Neural cell (in vitro differentiated cells): ENCODE results near the gene RAB3IL1.

Source experiments
- EP300 ChIP-seq: fragments of 450-650 bp; conservative IDR thresholded peaks from 2 replicates; pipeline ENCODE4 v1.6.1; 2014; ENCODE audit warnings: antibody characterized with exemption, mild to moderate bottlenecking, moderate library complexity; ENCODE audit not compliant: poor library complexity, severe bottlenecking
- EZH2 ChIP-seq: fragments of 200-600, 300-800 bp; shearing (Covaris generic), sonication (generic); IDR thresholded peaks from 2 replicates; pipeline ENCODE4 v1.6.1; 2014; ENCODE audit warnings: antibody characterized with exemption, low read length, borderline replicate concordance, mild to moderate bottlenecking; ENCODE audit not compliant: insufficient read depth, poor library complexity, severe bottlenecking
- MXI1 ChIP-seq: fragments of 450-650 bp; conservative IDR thresholded peaks from 2 replicates; pipeline ENCODE4 v1.6.1; 2014; ENCODE audit warnings: antibody characterized with exemption, mild to moderate bottlenecking; ENCODE audit not compliant: poor library complexity, severe bottlenecking
- POLR2AphosphoS5 ChIP-seq: IDR thresholded peaks from 2 replicates; pipeline ENCODE4 v1.6.1; 2012
- RAD21 ChIP-seq: fragments of 450-650 bp; conservative IDR thresholded peaks from 2 replicates; pipeline ENCODE4 v1.6.1; 2014; ENCODE audit warnings: antibody characterized with exemption, mild to moderate bottlenecking, moderate library complexity
- SMC3 ChIP-seq: fragments of 450-650 bp; conservative IDR thresholded peaks from 2 replicates; pipeline ENCODE4 v1.6.1; 2014; ENCODE audit warnings: antibody characterized with exemption, mild to moderate bottlenecking, moderate library complexity; ENCODE audit not compliant: poor library complexity
- TAF1 ChIP-seq: IDR thresholded peaks from 2 replicates; pipeline ENCODE4 v1.6.1; 2012; ENCODE audit warnings: low read depth
- TF ChIP-seq, protein P1 (sequence below): fragments of 450-650 bp; IDR thresholded peaks from 2 replicates; pipeline ENCODE4 v1.5.1; 2014; ENCODE audit warnings: antibody characterized with exemption, mild to moderate bottlenecking, moderate library complexity; ENCODE audit not compliant: poor library complexity, severe bottlenecking
- TF ChIP-seq, protein P2 (sequence below): IDR thresholded peaks from 2 replicates; pipeline ENCODE4 v1.6.1; 2012; ENCODE audit warnings: borderline replicate concordance

DNA sequence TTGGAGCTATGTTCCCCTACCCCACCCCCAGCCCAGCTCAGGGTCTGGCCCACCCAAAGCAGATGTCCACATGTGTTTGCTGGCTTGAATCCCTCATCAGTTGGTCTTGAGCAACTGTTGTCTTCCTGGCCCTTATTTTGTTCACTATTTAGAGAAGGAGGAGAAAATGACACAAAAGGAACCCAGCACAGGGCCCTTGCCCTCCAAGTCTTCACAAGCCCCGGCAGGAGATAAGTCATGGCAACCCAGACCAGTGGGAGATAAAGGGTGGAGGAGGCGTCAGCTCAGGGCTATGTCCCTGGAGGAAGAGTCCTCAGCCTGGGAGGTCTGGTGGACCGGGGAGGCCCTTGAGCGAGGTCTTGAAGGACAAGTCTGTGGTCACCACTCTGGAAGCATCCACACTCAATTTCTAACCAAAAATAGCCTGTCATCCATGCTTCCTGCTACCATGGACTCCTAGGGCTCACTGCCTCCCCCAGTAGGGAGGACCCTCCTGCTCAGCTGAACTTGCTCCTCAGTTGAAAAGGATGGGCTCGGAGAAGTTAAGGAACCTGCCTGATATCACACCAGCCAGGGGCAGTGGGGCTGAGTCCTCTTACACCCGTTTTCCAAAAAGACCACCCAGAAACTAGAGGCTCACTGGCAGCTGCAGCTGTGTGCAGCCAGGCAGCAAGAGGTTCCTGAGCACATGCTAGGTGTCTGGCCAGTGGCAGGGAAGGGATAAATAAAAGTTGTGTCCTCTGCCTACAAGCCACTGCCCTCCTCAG is 1.8 kb upstream of the RAB3IL1 start:
- no peak for TF ChIP-seq MXI1
- TF ChIP-seq, protein P1, sequence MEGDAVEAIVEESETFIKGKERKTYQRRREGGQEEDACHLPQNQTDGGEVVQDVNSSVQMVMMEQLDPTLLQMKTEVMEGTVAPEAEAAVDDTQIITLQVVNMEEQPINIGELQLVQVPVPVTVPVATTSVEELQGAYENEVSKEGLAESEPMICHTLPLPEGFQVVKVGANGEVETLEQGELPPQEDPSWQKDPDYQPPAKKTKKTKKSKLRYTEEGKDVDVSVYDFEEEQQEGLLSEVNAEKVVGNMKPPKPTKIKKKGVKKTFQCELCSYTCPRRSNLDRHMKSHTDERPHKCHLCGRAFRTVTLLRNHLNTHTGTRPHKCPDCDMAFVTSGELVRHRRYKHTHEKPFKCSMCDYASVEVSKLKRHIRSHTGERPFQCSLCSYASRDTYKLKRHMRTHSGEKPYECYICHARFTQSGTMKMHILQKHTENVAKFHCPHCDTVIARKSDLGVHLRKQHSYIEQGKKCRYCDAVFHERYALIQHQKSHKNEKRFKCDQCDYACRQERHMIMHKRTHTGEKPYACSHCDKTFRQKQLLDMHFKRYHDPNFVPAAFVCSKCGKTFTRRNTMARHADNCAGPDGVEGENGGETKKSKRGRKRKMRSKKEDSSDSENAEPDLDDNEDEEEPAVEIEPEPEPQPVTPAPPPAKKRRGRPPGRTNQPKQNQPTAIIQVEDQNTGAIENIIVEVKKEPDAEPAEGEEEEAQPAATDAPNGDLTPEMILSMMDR = no peak
- no peak for TF ChIP-seq EZH2
- no peak for TF ChIP-seq TAF1
- no peak for TF ChIP-seq POLR2AphosphoS5
- TF ChIP-seq SMC3 = no peak
- no peak for TF ChIP-seq RAD21
- TF ChIP-seq EP300 = no peak
- TF ChIP-seq, protein P2, sequence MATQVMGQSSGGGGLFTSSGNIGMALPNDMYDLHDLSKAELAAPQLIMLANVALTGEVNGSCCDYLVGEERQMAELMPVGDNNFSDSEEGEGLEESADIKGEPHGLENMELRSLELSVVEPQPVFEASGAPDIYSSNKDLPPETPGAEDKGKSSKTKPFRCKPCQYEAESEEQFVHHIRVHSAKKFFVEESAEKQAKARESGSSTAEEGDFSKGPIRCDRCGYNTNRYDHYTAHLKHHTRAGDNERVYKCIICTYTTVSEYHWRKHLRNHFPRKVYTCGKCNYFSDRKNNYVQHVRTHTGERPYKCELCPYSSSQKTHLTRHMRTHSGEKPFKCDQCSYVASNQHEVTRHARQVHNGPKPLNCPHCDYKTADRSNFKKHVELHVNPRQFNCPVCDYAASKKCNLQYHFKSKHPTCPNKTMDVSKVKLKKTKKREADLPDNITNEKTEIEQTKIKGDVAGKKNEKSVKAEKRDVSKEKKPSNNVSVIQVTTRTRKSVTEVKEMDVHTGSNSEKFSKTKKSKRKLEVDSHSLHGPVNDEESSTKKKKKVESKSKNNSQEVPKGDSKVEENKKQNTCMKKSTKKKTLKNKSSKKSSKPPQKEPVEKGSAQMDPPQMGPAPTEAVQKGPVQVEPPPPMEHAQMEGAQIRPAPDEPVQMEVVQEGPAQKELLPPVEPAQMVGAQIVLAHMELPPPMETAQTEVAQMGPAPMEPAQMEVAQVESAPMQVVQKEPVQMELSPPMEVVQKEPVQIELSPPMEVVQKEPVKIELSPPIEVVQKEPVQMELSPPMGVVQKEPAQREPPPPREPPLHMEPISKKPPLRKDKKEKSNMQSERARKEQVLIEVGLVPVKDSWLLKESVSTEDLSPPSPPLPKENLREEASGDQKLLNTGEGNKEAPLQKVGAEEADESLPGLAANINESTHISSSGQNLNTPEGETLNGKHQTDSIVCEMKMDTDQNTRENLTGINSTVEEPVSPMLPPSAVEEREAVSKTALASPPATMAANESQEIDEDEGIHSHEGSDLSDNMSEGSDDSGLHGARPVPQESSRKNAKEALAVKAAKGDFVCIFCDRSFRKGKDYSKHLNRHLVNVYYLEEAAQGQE = no peak
